A549 treated with ZK216348 at 1 μM for 4 hours (cell line): ENCODE measurements around the gene C19orf18. TPM values are rescaled to one million over a fixed set of nuclear protein-coding genes. Genes with fewer than 3 reads are reported as not detected.

Source experiments
- total RNA-seq: library from RNA; stranded (reverse); fragments of 200-300 nt; extraction: Qiagen RNA extraction; gene quantifications from 5 replicates; pipeline ENCODE4 v1.2.3, GENCODE V29; 2022; ENCODE audit warnings: low read depth

C19orf18 gene
- not detected in 5 replicates for total RNA-seq

DNA sequence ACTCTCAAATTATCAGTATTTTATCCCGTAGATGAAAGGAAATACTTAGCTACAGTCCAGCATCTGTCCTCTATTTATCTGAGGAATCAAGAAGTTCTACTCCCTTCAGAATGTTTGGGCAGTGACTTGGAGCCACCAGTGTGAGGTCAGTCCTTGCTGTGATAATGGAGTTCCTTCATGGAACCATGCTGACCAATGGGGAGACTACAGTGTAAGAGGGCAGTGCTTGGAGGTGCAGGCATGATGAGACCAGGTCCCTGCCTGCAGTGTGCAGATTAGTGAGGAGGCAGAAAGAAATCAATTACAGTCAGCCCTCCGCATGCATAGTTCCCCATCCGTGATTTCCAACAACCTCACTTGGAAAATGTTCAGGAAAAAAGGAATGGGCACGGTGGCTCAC, at the start of gene C19orf18:
Gene C19orf18 (minus strand): TSS at position 101 of the 400 bp plus-strand sequence. CDS start 102 bp downstream, outside the sequence.

DNA sequence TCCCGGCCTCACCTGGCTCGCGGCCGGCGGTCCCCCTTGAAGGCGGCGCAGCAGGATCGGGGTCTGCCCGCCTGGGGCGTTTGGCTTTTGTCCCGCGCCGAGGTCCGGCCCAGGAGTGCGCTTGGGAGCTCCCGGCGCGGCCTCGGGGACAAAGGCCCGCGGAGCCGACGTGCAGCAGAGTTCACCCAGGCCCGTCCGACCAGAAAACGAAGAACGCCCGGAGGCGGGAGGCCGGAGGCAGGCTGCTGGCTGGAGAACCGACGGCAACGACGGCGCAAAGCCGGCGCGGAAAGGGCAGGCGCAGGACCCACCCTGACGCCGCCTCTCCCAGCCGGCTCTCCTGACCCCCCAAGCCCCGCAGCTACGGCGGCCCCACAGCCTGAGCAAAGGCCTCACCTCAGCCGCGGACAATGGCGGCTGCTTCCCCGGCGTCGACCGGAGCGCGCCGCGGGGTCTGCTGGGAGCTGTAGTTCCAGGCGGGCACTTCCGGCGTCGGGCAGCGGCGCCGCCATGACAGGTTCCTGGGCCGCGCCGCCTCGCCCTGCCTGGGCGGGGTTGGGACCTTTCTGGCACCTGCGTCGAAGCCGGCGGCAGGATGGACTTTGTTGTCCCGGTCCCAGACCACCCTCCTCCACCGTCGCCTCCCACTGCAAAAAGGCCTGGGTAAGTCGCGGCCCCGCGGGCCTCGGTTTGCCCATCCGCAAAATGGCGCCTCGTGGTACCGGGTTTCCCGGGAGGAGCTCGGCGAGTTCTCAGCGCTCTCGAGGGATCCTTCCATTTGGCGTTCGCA, 28.2 kb upstream of the C19orf18 start, which contains the start of gene ZNF606:
Gene ZNF606 (minus strand): TSS at position 437 of the 790 bp plus-strand sequence. CDS start 1,501 bp downstream, outside the sequence.

DNA sequence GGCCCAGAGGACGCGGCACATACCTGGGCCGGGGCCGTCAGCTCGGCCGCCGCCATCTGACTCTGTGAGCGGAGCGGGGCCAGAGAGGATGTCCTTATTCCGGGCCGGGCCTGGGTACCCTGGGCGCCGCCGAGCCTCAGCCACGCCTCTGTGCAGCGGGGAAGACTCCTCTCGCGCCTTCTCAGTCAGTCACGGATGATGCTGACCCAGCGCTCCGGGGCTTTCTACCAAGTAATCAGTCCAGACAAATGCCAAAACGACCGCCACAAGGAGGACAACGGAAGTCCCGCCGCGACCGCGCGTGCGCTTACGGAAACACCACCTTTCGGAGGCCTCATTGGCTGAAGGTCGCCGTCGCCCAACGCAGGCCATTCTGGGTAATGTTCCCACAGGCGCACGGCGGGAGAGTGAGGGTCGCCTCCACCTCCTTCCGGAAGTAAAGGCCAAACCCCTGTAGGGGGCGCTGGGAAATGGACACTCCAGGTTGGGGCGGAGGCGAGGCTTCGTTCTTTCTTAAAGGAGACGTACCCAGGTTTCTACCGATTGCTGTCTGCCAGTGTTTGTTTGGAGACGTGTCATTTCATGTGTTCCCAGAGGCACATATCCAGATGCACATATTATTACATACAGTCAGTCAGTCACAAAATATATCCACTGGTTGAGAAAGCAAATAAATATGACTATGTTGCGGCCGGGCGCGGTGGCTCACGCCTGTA, 26.8 kb downstream of the C19orf18 start, which contains the start of gene ZNF256:
Gene ZNF256 (minus strand): TSS at position 288 of the 716 bp plus-strand sequence. CDS start 232 bp downstream, at position 56.

DNA sequence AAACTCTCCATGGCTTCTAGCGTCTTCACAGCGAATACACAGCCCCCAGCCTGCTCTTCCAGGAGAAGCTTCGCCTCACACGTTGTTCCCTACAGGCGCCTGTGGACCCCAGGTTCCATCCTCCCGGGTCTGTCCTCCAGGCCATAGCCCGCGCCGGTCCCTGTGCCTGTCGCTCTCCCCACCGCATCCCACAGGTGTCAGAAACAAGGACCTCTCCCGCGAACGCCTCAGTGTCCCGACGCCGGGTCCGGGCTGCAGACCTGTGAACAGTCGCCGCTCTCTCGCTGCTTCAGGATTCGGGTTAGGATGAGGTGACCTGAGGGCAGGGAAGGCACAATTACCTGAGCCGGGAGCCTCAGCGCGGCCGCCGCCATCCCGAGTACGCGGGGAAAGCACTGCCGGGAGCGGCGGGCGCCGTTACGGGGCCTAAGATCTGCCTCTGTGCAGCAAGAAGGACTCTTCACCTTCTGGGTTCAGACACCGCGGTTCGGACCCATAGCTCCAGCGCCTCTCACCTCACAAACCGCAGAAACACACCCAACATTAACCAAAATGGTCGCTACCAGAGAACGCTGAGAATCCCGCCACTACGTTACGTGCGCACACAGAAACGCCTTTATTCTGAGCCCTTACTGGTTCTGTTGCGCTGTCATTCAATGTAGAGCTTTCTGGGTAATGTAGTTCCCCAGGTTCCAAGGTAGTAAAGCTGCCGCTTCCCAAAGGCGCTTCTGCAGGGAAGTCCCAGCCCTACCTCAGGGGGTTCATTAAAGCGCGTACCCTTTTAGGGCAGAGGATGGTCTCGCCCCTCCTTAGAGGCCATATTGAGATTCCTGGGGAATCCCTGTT, 39.3 kb downstream of the C19orf18 start, which contains the start of gene ZNF418:
Gene ZNF418 (minus strand): TSS at position 583 of the 846 bp plus-strand sequence. CDS start 1,580 bp downstream, outside the sequence.

DNA sequence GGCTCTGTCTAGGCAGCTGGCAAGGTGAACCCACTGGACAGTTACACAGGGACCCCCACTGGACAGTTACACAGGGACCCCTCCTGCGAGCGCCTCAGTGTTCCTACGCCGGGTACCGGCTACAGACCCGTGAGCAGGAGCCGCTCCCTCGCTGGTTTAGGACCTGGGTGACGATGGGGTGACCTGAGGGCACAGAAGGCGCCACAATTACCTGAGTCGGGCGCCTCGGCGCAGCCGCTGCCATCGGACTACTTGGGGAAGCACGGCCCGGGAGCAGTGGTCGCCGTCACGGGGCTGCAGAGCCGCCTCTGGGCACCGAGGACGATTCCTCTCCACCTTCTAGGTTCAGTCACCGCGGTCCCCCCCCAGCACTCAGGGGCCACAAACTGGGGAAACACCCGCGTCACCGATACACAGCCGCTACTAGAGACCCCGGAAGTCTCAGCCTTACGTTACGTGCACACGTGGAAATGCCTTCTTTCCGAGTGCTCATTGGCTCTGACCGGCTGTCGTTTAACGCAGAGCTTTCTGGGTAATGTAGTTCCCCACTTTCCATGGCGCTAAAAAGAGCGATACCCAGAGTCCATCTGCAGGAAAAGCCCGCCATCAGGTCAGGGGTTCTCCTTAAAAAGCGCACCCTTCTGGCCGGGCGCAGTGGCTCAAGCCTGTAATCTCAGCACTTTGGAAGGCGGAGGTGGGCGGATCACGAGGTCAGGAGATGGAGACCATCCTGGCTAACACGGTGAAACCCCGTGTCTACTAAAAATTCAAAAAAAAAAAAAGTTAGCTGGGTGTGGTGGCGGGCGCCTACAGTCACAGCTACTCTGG, 58.0 kb downstream of the C19orf18 start, which contains the start of gene ZNF417:
Gene ZNF417 (minus strand): TSS at position 425 of the 828 bp plus-strand sequence. CDS start 181 bp downstream, at position 244.

Other genes starting within 250 kb of the C19orf18 start
- 0.70 to 1.1 TPM (median 0.72 TPM) in 5 replicates for gene ZNF671, start 246.9 kb downstream of the C19orf18 start, total RNA-seq
- 4.6 to 11.1 TPM (median 5.6 TPM) in 5 replicates for gene ZNF776, start 227.7 kb downstream of the C19orf18 start, total RNA-seq
- gene ZNF586, start 204.9 kb downstream of the C19orf18 start, total RNA-seq = 5.4 to 7.4 TPM (median 6.2 TPM) in 5 replicates
- 4.4 to 6.7 TPM (median 5.6 TPM) in 5 replicates for gene ZNF552, start 159.6 kb downstream of the C19orf18 start, total RNA-seq
- gene ZNF587B, start 144.2 kb downstream of the C19orf18 start, total RNA-seq = 7.1 to 9.5 TPM (median 8.5 TPM) in 5 replicates
- gene ZNF587, start 124.7 kb downstream of the C19orf18 start, total RNA-seq = 5.1 to 7.5 TPM (median 5.8 TPM) in 5 replicates
- 1.5 to 3.9 TPM (median 2.3 TPM) in 5 replicates for gene ZNF814, start 85.5 kb downstream of the C19orf18 start, total RNA-seq
- gene ZNF417, start 57.9 kb downstream of the C19orf18 start, total RNA-seq = 3.4 to 5.1 TPM (median 4.2 TPM) in 5 replicates
- 0.58 to 0.97 TPM (median 0.84 TPM) in 5 replicates for gene ZNF418, start 39.1 kb downstream of the C19orf18 start, total RNA-seq
- gene ZNF256, start 26.8 kb downstream of the C19orf18 start, total RNA-seq = 0.70 to 1.5 TPM (median 1.3 TPM) in 5 replicates
- 1.7 to 3.3 TPM (median 2.6 TPM) in 5 replicates for gene ZNF606, start 28.3 kb upstream of the C19orf18 start, total RNA-seq
- not detected in 5 replicates for gene ZSCAN1, start 59.5 kb upstream of the C19orf18 start, total RNA-seq
- not detected in 5 replicates for gene ZNF135, start 84.7 kb upstream of the C19orf18 start, total RNA-seq
- gene ZSCAN18, start 123.7 kb upstream of the C19orf18 start, total RNA-seq = 1.4 to 2.8 TPM (median 2.6 TPM) in 5 replicates
- gene ZNF329, start 176.3 kb upstream of the C19orf18 start, total RNA-seq = 2.4 to 3.7 TPM (median 3.3 TPM) in 5 replicates
- 9.9 to 15.3 TPM (median 13.7 TPM) in 5 replicates for gene ZNF274, start 208.5 kb upstream of the C19orf18 start, total RNA-seq